ENCODE measurements around the gene TMEM132D. TPM values are rescaled to one million over a fixed set of nuclear protein-coding genes. Genes with fewer than 3 reads are reported as not detected.

TMEM132D gene
- total RNA-seq, 1 donor from 2014 or later: 0.06 TPM

DNA sequence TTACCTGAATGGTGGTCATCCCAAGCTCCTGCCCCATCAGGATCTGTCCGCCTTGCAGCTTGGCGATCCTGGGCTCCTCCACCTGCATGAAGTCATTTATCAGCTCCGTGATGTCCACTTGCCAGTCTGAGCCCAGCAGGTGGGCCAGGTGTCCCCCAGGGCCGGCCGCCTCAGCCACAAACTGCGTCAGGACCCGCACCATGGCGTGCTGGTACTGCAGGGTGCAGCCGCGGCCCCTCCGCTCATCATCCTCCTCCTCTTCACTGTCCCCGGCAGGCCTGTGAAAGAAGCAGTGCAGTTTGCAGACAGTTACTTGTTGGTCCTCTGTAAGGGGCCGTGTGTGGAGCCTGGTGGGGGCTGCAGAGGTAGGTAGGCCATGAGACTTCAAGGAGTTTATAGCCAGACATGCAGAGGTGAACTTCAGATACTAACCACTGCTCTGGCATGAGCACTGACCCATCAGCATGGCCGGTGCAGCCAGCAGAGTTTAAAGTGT lies 822.0 kb downstream of the TMEM132D start:
- no peak for TF ChIP-seq CTCF (conservative IDR thresholded peaks at IDR 0.05; ENCODE audit: low read depth, low read length)
- no peak overlapping the region for H3K4me3 ChIP-seq (ENCODE audit: low read depth, low read length)

DNA sequence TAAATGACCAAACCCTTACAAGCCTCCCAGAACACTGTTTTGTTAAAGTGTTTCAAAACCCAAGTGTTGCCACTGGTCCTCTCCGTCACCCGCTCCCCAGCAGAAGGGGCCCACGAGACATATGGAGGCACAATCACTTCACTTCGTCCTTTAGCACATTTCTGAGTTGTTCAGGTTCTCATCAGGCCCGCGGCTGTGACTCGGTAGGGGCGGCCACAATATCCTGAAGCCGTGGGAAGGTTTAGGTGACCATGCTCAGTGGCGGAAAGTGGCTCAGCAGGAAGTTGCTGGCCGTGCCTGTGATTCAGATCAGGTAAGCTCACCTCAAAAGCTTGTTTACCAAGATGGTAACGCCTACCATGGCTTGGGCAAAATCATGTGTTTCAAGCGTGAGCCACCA lies 823.0 kb downstream of the TMEM132D start:
- no peak overlapping the region for H3K4me3 ChIP-seq (ENCODE audit: low read depth, low read length)
- TF ChIP-seq CTCF (conservative IDR thresholded peaks at IDR 0.05; ENCODE audit: low read depth, low read length): no peak
- no peak for DNase-seq (ENCODE audit: low read depth)

More for the DNA sequence above, 822.0 kb downstream of the TMEM132D start:
- DNase-seq (ENCODE audit: low read depth): no peak

DNA sequence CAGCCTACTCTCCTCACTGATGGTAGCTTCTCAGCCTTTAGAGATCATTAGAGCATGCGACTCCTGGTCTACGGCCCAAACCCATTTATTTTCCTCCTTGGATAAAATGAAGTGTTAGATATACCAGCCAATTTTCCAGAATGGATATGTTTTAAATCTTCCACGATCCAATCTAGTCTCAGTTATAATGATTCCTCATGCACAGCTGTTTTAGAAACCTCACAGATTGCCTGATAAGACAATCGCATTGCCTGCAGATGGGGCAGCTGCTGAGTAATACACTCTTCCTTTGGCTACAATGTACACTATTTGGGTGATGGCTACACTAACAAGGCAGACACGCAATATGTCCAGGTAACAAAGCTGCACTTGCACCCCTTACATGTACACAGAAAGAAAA lies 823.4 kb downstream of the TMEM132D start:
- DNase-seq (ENCODE audit: low read depth): no peak
- H3K4me3 ChIP-seq (ENCODE audit: low read depth, low read length): no peak overlapping the region
- TF ChIP-seq CTCF (conservative IDR thresholded peaks at IDR 0.05; ENCODE audit: low read depth, low read length): no peak

GRCh38 chr12:129079719-129080118 lies 824.1 kb downstream of the TMEM132D start:
- no peak overlapping the region for H3K4me3 ChIP-seq (ENCODE audit: low read depth, low read length)
- no peak for TF ChIP-seq CTCF (conservative IDR thresholded peaks at IDR 0.05; ENCODE audit: low read depth, low read length)
- DNase-seq (ENCODE audit: low read depth): no peak

GRCh38 chr12:129076441-129077320 lies 827.1 kb downstream of the TMEM132D start:
- no peak for DNase-seq (ENCODE audit: low read depth)
- no peak overlapping the region for H3K4me3 ChIP-seq (ENCODE audit: low read depth, low read length)
- no peak for TF ChIP-seq CTCF (conservative IDR thresholded peaks at IDR 0.05; ENCODE audit: low read depth, low read length)

- TF ChIP-seq CTCF (conservative IDR thresholded peaks at IDR 0.05; ENCODE audit: low read depth, low read length): no peak
- no peak for DNase-seq (ENCODE audit: low read depth)
- no peak overlapping the region for H3K4me3 ChIP-seq (ENCODE audit: low read depth, low read length)
These were observed 828.2 kb downstream of the TMEM132D start for GRCh38 chr12:129075460-129076208.
